ENCODE data around the gene CAPN5. TPM values are rescaled to one million over a fixed set of nuclear protein-coding genes. Genes with fewer than 3 reads are reported as not detected.

The CAPN5 gene
- total and polyA plus RNA-seq, 10 of the 15 experiments (the other 5 are each of a cell fraction or from before 2014, with no cell fraction given): 0.02 to 0.33 (median 0.07) TPM; not detected in 3

DNA sequence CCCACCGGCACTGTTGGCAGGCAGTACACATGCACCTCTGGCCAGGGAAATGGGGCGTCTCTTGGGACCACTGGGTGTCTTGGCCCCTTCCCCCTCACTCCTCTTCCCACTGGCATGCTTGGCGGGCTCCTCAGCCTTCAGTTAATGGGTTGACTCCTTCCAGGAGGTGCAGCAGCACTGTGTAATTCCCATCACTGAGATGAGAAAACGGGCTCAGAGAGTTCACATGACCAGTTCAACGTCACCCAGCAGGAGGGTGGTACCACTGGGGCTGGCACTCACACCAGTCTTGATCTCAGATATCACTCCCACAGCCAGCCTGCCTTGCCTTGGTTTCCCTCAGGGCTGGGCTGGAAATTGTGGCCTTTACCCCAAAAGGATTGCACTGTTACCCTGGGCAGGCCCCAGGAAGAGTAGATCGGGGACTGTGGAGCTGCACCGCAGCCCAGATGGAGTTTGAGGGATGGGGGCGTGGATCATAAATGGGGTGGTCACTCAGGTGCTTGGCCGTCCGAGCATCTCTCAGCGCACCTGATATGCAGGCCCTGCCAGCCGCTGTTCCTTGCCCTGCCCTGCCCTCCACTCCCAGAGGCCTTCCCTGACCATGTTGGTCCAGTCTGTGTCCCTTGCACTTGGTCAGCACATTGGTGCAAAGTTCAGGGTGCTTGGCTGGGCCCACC is 16.9 kb downstream of the CAPN5 start:
- POLR2A ChIA-PET: no interaction called here
- no TSS peak for BruUV-seq (replicated peaks)
- FAIRE-seq (no peak), ATAC-seq (no peak), DNase-seq (ENCODE audit: low read depth, low spot score) (no peak)
- H3K27me3 ChIP-seq (replicated peaks in 1 of 2; ENCODE audit: control insufficient read depth in 2 of 2, insufficient read depth in 2 of 2, low read length in 1 of 2): no peaks in the 10 kb centered on the region
- H4K20me1 ChIP-seq (ENCODE audit: control insufficient read depth, insufficient read depth): no peaks in the 10 kb centered on the region
- no peak overlapping the region for H2AFZ ChIP-seq (ENCODE audit: control insufficient read depth, low read depth, low read length)
- WGBS (ENCODE audit: insufficient coverage, insufficient replicate concordance, low lambda C conversion rate, missing lambda C conversion rate): 43% methylated on average over 12 of the region's 12 CpGs
- intact Hi-C loops (cut with micrococcal nuclease; ENCODE audit: unreplicated experiment) (no loop called here), in situ Hi-C loops (cut with MboI) (no loop called here)
- no peak overlapping the region for H3K4me2 ChIP-seq (ENCODE audit: control insufficient read depth, insufficient read depth)
- no peaks in the 10 kb centered on the region for H3K79me2 ChIP-seq (ENCODE audit: control insufficient read depth, insufficient read depth, low read length)
- H3K4me1 ChIP-seq (ENCODE audit: control insufficient read depth, insufficient read depth, low read length): peaks cover 14% of the 10 kb centered on the region
- SMC1A ChIA-PET (ENCODE audit: uncharacterized antibody, unreplicated experiment): no interaction called here
- H3K36me3 ChIP-seq (ENCODE audit: control insufficient read depth in 2 of 2, insufficient read depth in 2 of 2, low read length in 1 of 2): no peaks in the 10 kb centered on the region
- no peak overlapping the region for H3K27ac ChIP-seq (ENCODE audit: control insufficient read depth, insufficient read depth)
- H3K4me3 ChIP-seq: no peak overlapping the region
- RAD21 ChIA-PET (ENCODE audit: unreplicated experiment): no interaction called here
- no peaks in the 10 kb centered on the region; the same call in 2 of the 3 replicates for H3K9me3 ChIP-seq (replicated peaks; ENCODE audit: control insufficient read depth, insufficient read depth, low read length)
- H3K9ac ChIP-seq (ENCODE audit: control insufficient read depth, insufficient read depth, low read length): no peak overlapping the region
- TF ChIP-seq KDM1A (IDR thresholded peaks at IDR 0.05; ENCODE audit: borderline replicate concordance) (no peak), IKZF2 (IDR thresholded peaks at IDR 0.05) (no peak), IKZF1 (conservative IDR thresholded peaks at IDR 0.05) (no peak), HDAC6 (IDR thresholded peaks at IDR 0.05; ENCODE audit: unreplicated experiment) (no peak)
- TF ChIP-seq, protein P1, sequence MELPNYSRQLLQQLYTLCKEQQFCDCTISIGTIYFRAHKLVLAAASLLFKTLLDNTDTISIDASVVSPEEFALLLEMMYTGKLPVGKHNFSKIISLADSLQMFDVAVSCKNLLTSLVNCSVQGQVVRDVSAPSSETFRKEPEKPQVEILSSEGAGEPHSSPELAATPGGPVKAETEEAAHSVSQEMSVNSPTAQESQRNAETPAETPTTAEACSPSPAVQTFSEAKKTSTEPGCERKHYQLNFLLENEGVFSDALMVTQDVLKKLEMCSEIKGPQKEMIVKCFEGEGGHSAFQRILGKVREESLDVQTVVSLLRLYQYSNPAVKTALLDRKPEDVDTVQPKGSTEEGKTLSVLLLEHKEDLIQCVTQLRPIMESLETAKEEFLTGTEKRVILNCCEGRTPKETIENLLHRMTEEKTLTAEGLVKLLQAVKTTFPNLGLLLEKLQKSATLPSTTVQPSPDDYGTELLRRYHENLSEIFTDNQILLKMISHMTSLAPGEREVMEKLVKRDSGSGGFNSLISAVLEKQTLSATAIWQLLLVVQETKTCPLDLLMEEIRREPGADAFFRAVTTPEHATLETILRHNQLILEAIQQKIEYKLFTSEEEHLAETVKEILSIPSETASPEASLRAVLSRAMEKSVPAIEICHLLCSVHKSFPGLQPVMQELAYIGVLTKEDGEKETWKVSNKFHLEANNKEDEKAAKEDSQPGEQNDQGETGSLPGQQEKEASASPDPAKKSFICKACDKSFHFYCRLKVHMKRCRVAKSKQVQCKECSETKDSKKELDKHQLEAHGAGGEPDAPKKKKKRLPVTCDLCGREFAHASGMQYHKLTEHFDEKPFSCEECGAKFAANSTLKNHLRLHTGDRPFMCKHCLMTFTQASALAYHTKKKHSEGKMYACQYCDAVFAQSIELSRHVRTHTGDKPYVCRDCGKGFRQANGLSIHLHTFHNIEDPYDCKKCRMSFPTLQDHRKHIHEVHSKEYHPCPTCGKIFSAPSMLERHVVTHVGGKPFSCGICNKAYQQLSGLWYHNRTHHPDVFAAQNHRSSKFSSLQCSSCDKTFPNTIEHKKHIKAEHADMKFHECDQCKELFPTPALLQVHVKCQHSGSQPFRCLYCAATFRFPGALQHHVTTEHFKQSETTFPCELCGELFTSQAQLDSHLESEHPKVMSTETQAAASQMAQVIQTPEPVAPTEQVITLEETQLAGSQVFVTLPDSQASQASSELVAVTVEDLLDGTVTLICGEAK (IDR thresholded peaks at IDR 0.05; ENCODE audit: borderline replicate concordance): no peak
- TF ChIP-seq, protein P2, sequence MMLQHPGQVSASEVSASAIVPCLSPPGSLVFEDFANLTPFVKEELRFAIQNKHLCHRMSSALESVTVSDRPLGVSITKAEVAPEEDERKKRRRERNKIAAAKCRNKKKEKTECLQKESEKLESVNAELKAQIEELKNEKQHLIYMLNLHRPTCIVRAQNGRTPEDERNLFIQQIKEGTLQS (IDR thresholded peaks at IDR 0.05; ENCODE audit: borderline replicate concordance, extremely low read depth, low read depth, low read length): no peak
- CTCF ChIA-PET: interaction anchor here (0.9 to 2.5 kb wide), 2 partner anchors 35 to 36 kb away, joined by 3 to 8 read pairs; no protein-coding TSS in a partner anchor
